GM23338 (cell line): Measurements from ENCODE around the gene CT47C1. TPM values are rescaled to one million over a fixed set of nuclear protein-coding genes. Genes with fewer than 3 reads are reported as not detected.

ENCODE experiments used
- ATAC-seq: fragments of 200-7000 bp; cut with Tn5 transposase; 3 replicates; pipeline ENCODE4 v1.9.1; 2020
- DNase-seq: peaks from one replicate; pipeline ENCODE4 v3.0.0-alpha.2; 2015; ENCODE audit warnings: low spot score
- H2AFZ ChIP-seq: fragments of 200-600 bp; sonication (generic); 2 replicates; pipeline ENCODE4 v1.8.0; 2016; ENCODE audit warnings: antibody characterized with exemption, mild to moderate bottlenecking, moderate library complexity
- H3F3A ChIP-seq: fragments of 200-600 bp; sonication (generic); replicated peaks from 2 replicates; pipeline ENCODE4 v1.8.0; 2017; ENCODE audit warnings: antibody characterized with exemption, mixed run types, low read depth
- H3K27ac ChIP-seq: fragments of 200-600 bp; sonication (generic); 2 replicates; pipeline ENCODE4 v1.6.1; 2016; ENCODE audit warnings: low read depth
- H3K27me3 ChIP-seq: fragments of 200-600 bp; sonication (generic); 2 replicates; pipeline ENCODE4 v1.8.0; 2016; ENCODE audit warnings: mild to moderate bottlenecking, mixed run types, moderate library complexity; ENCODE audit not compliant: insufficient read depth
- H3K36me3 ChIP-seq: fragments of 200-600 bp; sonication (generic); 2 replicates; pipeline ENCODE4 v1.8.0; 2016; ENCODE audit warnings: mild to moderate bottlenecking; ENCODE audit not compliant: insufficient read depth
- H3K4me1 ChIP-seq: fragments of 200-600 bp; sonication (generic); 2 replicates; pipeline ENCODE4 v1.8.0; 2016; ENCODE audit warnings: mild to moderate bottlenecking, moderate library complexity; ENCODE audit not compliant: insufficient read depth
- H3K4me2 ChIP-seq: fragments of 200-600 bp; sonication (generic); 2 replicates; pipeline ENCODE4 v1.7.1; 2017; ENCODE audit warnings: mixed run types
- H3K4me3 ChIP-seq: fragments of 200-600 bp; sonication (generic); 2 replicates; pipeline ENCODE4 v1.6.1; 2016; ENCODE audit warnings: mixed run types
- H3K79me2 ChIP-seq: fragments of 200-600 bp; sonication (generic); replicated peaks from 2 replicates; pipeline ENCODE4 v1.8.0; 2017; ENCODE audit warnings: mild to moderate bottlenecking; ENCODE audit not compliant: insufficient read depth
- H3K9me2 ChIP-seq: fragments of 200-600 bp; sonication (generic); 2 replicates; pipeline ENCODE4 v1.8.0; 2017; ENCODE audit not compliant: insufficient read depth
- H4K20me1 ChIP-seq: fragments of 200-600 bp; sonication (generic); replicated peaks from 2 replicates; pipeline ENCODE4 v1.8.0; 2017; ENCODE audit warnings: mild to moderate bottlenecking; ENCODE audit not compliant: insufficient read depth
- H3K27ac Mint-ChIP-seq: 2 replicates; pipeline ENCODE4 v1.8.0; 2020; ENCODE audit warnings: inconsistent platforms, mild to moderate bottlenecking, moderate library complexity, mixed read lengths
- H3K27me3 Mint-ChIP-seq: 3 replicates; pipeline ENCODE4 v1.8.0; 2022; ENCODE audit warnings: low read depth, mild to moderate bottlenecking, moderate library complexity, mixed read lengths, inconsistent platforms; ENCODE audit not compliant: insufficient read depth, poor library complexity
- H3K36me3 Mint-ChIP-seq: 3 replicates; pipeline ENCODE4 v1.8.0; 2021; ENCODE audit warnings: low read depth, mild to moderate bottlenecking, inconsistent platforms, moderate library complexity, mixed read lengths
- H3K4me1 Mint-ChIP-seq: 3 replicates; pipeline ENCODE4 v1.8.0; 2020; ENCODE audit warnings: mild to moderate bottlenecking, inconsistent platforms, mixed read lengths
- H3K4me3 Mint-ChIP-seq: 3 replicates; pipeline ENCODE4 v1.8.0; 2021; ENCODE audit warnings: moderate library complexity, mild to moderate bottlenecking, inconsistent platforms, mixed read lengths
- H3K9me3 Mint-ChIP-seq: 3 replicates; pipeline ENCODE4 v1.8.0; 2020; ENCODE audit warnings: moderate library complexity, mild to moderate bottlenecking, inconsistent platforms, mixed read lengths
- CREB1 ChIP-seq: fragments of 250-450 bp; sonication (Bioruptor Pico); IDR thresholded peaks from 2 replicates; pipeline ENCODE4 v1.5.0; 2020; ENCODE audit warnings: low read depth, mild to moderate bottlenecking, moderate library complexity
- ETS1 ChIP-seq: IDR thresholded peaks from 2 replicates; pipeline ENCODE4 v1.6.1; 2016; ENCODE audit warnings: antibody characterized with exemption
- EZH2 ChIP-seq: fragments of 200-600 bp; sonication (generic); IDR thresholded peaks from one replicate; pipeline ENCODE4 v1.8.0; 2017; ENCODE audit warnings: antibody characterized with exemption, mild to moderate bottlenecking, low read depth; ENCODE audit not compliant: unreplicated experiment
- EZH2phosphoT487 ChIP-seq: fragments of 200-600 bp; sonication (generic); IDR thresholded peaks from one replicate; pipeline ENCODE4 v1.8.1; 2018; ENCODE audit warnings: antibody characterized with exemption; ENCODE audit not compliant: unreplicated experiment
- JUNB ChIP-seq: IDR thresholded peaks from one replicate; pipeline ENCODE4 v1.6.1; 2016; ENCODE audit warnings: antibody characterized with exemption; ENCODE audit not compliant: unreplicated experiment
- NANOG ChIP-seq: IDR thresholded peaks from 2 replicates; pipeline ENCODE4 v1.6.1; 2016; ENCODE audit warnings: antibody characterized with exemption, borderline replicate concordance
- POLR2AphosphoS5 ChIP-seq: IDR thresholded peaks from 2 replicates; pipeline ENCODE4 v1.6.1; 2016; ENCODE audit warnings: antibody characterized with exemption, low read depth
- REST ChIP-seq: IDR thresholded peaks from one replicate; pipeline ENCODE4 v1.6.1; 2018; ENCODE audit warnings: antibody characterized with exemption; ENCODE audit not compliant: unreplicated experiment
- STAT1 ChIP-seq: IDR thresholded peaks from one replicate; pipeline ENCODE4 v1.6.1; 2016; ENCODE audit warnings: antibody characterized with exemption; ENCODE audit not compliant: unreplicated experiment
- ZNF114 ChIP-seq: fragments of 250-450 bp; sonication (Bioruptor Pico); IDR thresholded peaks from 2 replicates; pipeline ENCODE4 v1.5.0; 2020; ENCODE audit warnings: mild to moderate bottlenecking, moderate library complexity
- ZNF331 ChIP-seq: fragments of 250-450 bp; sonication (Bioruptor Pico); IDR thresholded peaks from 2 replicates; pipeline ENCODE4 v1.5.0; 2020; ENCODE audit warnings: low read depth, mild to moderate bottlenecking, moderate library complexity
- ZNF462 ChIP-seq: fragments of 250-450 bp; sonication (Bioruptor Pico); IDR thresholded peaks from 2 replicates; pipeline ENCODE4 v1.5.0; 2020; ENCODE audit warnings: mild to moderate bottlenecking, moderate library complexity
- polyA plus RNA-seq: library from polyadenylated mRNA; unstranded; fragments of >200 nt; fragmentation: Nextera tagmentation; extraction: Ambion mirVana; gene quantifications from 2 replicates; pipeline ENCODE4 v1.2.1, GENCODE V29; 2016
- total RNA-seq: library from RNA; depleted of rRNA; stranded (reverse); fragments of >200 nt; shearing (Covaris generic); gene quantifications from 2 replicates; pipeline ENCODE4 v1.2.3, GENCODE V29; 2014
- TF ChIP-seq, protein P1 (sequence below), 2 experiments: fragments of 200-600 bp in 1 of 2; sonication (generic) in 1 of 2; conservative IDR thresholded peaks; 2 replicates each; pipeline versions ENCODE4 v1.5.1 to v1.6.1; 2016 to 2017; ENCODE audit warnings: antibody characterized with exemption in 2 of 2, low read depth in 2 of 2, mild to moderate bottlenecking in 2 of 2, moderate library complexity in 1 of 2

The CT47C1 gene
- total and polyA plus RNA-seq, 2 experiments from 2014 or later, result not detected

DNA sequence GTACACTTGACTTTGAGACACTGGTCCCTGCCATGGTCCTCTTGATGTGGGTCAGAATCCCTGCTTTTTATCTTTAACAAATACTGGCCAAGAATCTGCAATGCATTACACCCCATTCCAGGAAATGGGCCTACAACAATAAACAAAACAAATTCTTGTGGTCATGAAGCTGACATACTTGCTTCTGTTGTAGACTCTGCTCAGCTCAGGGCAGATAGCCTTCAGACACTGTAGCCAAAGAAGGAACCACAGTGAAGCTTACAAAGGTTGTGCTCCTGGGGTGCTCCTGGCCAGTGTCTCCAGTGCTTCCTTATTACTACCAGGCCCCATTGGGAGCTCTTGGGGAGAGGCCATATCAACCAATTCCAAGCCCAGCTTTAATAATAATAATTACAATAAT lies 33.0 kb downstream of the CT47C1 start:
- no peak overlapping the region for H3K27ac Mint-ChIP-seq
- no peaks in the 10 kb centered on the region for H3F3A ChIP-seq
- H3K9me3 Mint-ChIP-seq, result no peaks in the 10 kb centered on the region
- peaks cover 6% of the 10 kb centered on the region; the same call in 2 of the 3 replicates for H3K4me1 Mint-ChIP-seq
- H3K9me2 ChIP-seq, result no peaks in the 10 kb centered on the region
- no peaks in the 10 kb centered on the region for H3K4me1 ChIP-seq
- peaks cover 1% of the 10 kb centered on the region for H3K27me3 Mint-ChIP-seq
- H2AFZ ChIP-seq, result no peak overlapping the region
- H4K20me1 ChIP-seq, result no peaks in the 10 kb centered on the region
- no peaks in the 10 kb centered on the region for H3K27me3 ChIP-seq
- DNase-seq (no peak), ATAC-seq (no peak)
- H3K36me3 Mint-ChIP-seq, result no peaks in the 10 kb centered on the region
- H3K4me2 ChIP-seq, result no peak overlapping the region
- H3K27ac ChIP-seq, result no peak overlapping the region
- TF ChIP-seq REST (no peak), ETS1 (no peak), ZNF331 (no peak), EZH2 (no peak), ZNF462 (CRISPR knock-in tag) (no peak), JUNB (no peak), STAT1 (no peak), ZNF114 (CRISPR knock-in tag) (no peak), CREB1 (CRISPR knock-in tag) (no peak), NANOG (no peak), POLR2AphosphoS5 (no peak), EZH2phosphoT487 (no peak)
- TF ChIP-seq, protein P1, sequence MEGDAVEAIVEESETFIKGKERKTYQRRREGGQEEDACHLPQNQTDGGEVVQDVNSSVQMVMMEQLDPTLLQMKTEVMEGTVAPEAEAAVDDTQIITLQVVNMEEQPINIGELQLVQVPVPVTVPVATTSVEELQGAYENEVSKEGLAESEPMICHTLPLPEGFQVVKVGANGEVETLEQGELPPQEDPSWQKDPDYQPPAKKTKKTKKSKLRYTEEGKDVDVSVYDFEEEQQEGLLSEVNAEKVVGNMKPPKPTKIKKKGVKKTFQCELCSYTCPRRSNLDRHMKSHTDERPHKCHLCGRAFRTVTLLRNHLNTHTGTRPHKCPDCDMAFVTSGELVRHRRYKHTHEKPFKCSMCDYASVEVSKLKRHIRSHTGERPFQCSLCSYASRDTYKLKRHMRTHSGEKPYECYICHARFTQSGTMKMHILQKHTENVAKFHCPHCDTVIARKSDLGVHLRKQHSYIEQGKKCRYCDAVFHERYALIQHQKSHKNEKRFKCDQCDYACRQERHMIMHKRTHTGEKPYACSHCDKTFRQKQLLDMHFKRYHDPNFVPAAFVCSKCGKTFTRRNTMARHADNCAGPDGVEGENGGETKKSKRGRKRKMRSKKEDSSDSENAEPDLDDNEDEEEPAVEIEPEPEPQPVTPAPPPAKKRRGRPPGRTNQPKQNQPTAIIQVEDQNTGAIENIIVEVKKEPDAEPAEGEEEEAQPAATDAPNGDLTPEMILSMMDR (conservative IDR thresholded peaks at IDR 0.05; ENCODE audit: low read depth in 2 of 2), result no peak
- no peaks in the 10 kb centered on the region for H3K79me2 ChIP-seq
- no peak overlapping the region for H3K4me3 ChIP-seq
- no peaks in the 10 kb centered on the region for H3K36me3 ChIP-seq
- H3K4me3 Mint-ChIP-seq, result no peak overlapping the region
